Measurements from ENCODE around the gene PITPNC1.

DNA sequence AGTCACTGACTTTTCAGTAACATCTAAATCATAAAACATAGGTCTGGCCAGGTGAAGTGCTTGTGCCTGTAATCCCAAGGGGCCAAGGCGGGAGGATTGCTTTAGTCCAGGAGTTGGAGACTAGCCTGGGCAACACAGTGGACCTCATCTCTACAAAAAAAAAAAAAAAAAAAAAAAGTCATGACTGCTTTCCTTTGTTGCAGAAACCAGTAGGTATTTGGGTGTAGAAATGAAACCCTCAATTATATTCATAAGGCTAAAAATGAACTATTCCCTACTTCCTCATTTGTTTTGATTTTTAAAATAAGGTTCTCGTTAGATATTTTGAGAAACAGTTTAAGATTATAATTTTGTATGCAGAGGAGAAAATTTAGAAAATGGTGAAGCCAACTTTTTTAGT lies 26.0 kb downstream of the PITPNC1 start:
- no peak for TF ChIP-seq EZH2 (IDR thresholded peaks at IDR 0.05; ENCODE audit: low read length, unreplicated experiment)
- no peak for TF ChIP-seq CTCF (conservative IDR thresholded peaks at IDR 0.05; ENCODE audit: low read depth, low read length)

Data from PC-3 (cell line).